K562 (cell line): ENCODE data around the gene CFAP20DC.

Experiments
- ARID1B ChIP-seq: fragments of 450-650 bp; IDR thresholded peaks from 2 replicates; pipeline ENCODE4 v1.6.1; 2016; ENCODE audit warnings: antibody characterized with exemption, mild to moderate bottlenecking, inconsistent platforms
- BCL6 ChIP-seq: fragments of 250-450 bp; sonication (Bioruptor Pico); IDR thresholded peaks from 2 replicates; pipeline ENCODE4 v1.4.0; 2020
- CEBPB ChIP-seq: fragments of 450-650 bp; IDR thresholded peaks from 2 replicates; pipeline ENCODE4 v1.6.1; 2016; ENCODE audit warnings: missing genetic modification characterization, missing compliant biosample characterization
- ELF4 ChIP-seq: fragments of 450-650 bp; formaldehyde crosslinking; IDR thresholded peaks from 2 replicates; pipeline ENCODE4 v1.4.0; 2022; ENCODE audit warnings: missing genetic modification characterization
- KAT2B ChIP-seq: IDR thresholded peaks from one replicate; pipeline ENCODE4 v1.6.1; 2012; ENCODE audit warnings: low read depth, mild to moderate bottlenecking, control low read depth, inconsistent platforms, low read length, moderate library complexity
- MAFF ChIP-seq: IDR thresholded peaks from 2 replicates; pipeline ENCODE4 v1.6.1; 2012; ENCODE audit warnings: low read length, improper control_type of control experiment
- MAFK ChIP-seq: IDR thresholded peaks from 2 replicates; pipeline ENCODE4 v1.6.1; 2011; ENCODE audit warnings: low read length, improper control_type of control experiment
- RERE ChIP-seq: sonication (generic); formaldehyde crosslinking; IDR thresholded peaks from 2 replicates; pipeline ENCODE4 v1.8.0; 2023; ENCODE audit warnings: missing genetic modification reagents, mild to moderate bottlenecking, borderline replicate concordance
- SRSF9 ChIP-seq: fragments of 200-400 bp; formaldehyde crosslinking; IDR thresholded peaks from 2 replicates; pipeline ENCODE4 v1.6.1; 2017; ENCODE audit warnings: low read depth, low read length, borderline replicate concordance
- TCF7L2 ChIP-seq: fragments of 150-350 bp; IDR thresholded peaks from 2 replicates; pipeline ENCODE4 v1.6.1; 2016; ENCODE audit warnings: low read depth, mild to moderate bottlenecking, low read length, moderate library complexity
- ZNF232 ChIP-seq: sonication (generic); formaldehyde crosslinking; IDR thresholded peaks from 2 replicates; pipeline ENCODE4 v1.8.0; 2022; ENCODE audit warnings: mild to moderate bottlenecking, missing genetic modification reagents
- ZNF274 ChIP-seq: IDR thresholded peaks from 2 replicates; pipeline ENCODE4 v1.6.1; 2011; ENCODE audit warnings: low read depth, mild to moderate bottlenecking, low read length, moderate library complexity, borderline replicate concordance

GRCh38 chr3:58748024-58748423 lies 301.8 kb downstream of the CFAP20DC start:
- TF ChIP-seq MAFF (no peak), KAT2B (no peak), ZNF232 (CRISPR knock-in tag) (no peak), CEBPB (tag) (no peak), TCF7L2 (no peak), ARID1B (no peak), BCL6 (CRISPR knock-in tag) (no peak), RERE (CRISPR knock-in tag) (no peak), ELF4 (CRISPR knock-in tag) (no peak), ZNF274 (no peak), MAFK (no peak), SRSF9 (no peak)
